NCI-H2029 treated with DMSO at 0.1 percent for 48 hours (cell line): Measurements from ENCODE around the gene DNAH10.
"Not testable (repeated sequence)": the region's sequence is repeated elsewhere in the genome, so short reads cannot be mapped to it uniquely, and the experiment has no call there.

ENCODE experiments used
- DNase-seq: peaks from one replicate; lab custom pipeline; 2025; lab: John Stamatoyannopoulos, UW

The DNAH10 gene

GRCh38 chr12:123910057-123910456 lies 148.0 kb downstream of the DNAH10 start:
- no peak for DNase-seq

- DNase-seq = no peak
Observed at GRCh38 chr12:123910761-123911193, 148.7 kb downstream of the DNAH10 start.

- DNase-seq = not testable (repeated sequence)
Observed at GRCh38 chr12:123911672-123912409, 149.7 kb downstream of the DNAH10 start.

GRCh38 chr12:123912415-123913380 lies 150.6 kb downstream of the DNAH10 start:
- no peak for DNase-seq

- no peak for DNase-seq
Observed at GRCh38 chr12:123914726-123915333, 152.7 kb downstream of the DNAH10 start.

GRCh38 chr12:123916729-123917128 lies 154.6 kb downstream of the DNAH10 start:
- no peak for DNase-seq

GRCh38 chr12:123917337-123917850 lies 155.3 kb downstream of the DNAH10 start:
- DNase-seq = no peak

GRCh38 chr12:123919980-123920360 lies 157.9 kb downstream of the DNAH10 start:
- DNase-seq = no peak

- no peak for DNase-seq
Observed at GRCh38 chr12:123923038-123923437, 160.9 kb downstream of the DNAH10 start.

- no peak for DNase-seq
Observed at GRCh38 chr12:123923927-123924326, 161.8 kb downstream of the DNAH10 start.

- DNase-seq = no peak
Observed at GRCh38 chr12:123924539-123924938, 162.4 kb downstream of the DNAH10 start.

GRCh38 chr12:123928274-123928865 lies 166.3 kb downstream of the DNAH10 start:
- no peak for DNase-seq

GRCh38 chr12:123928897-123929296 lies 166.8 kb downstream of the DNAH10 start:
- no peak for DNase-seq

- DNase-seq = no peak
Observed at GRCh38 chr12:123929946-123930583, 168.0 kb downstream of the DNAH10 start.

- DNase-seq = no peak
Observed at GRCh38 chr12:123931686-123932321, 169.7 kb downstream of the DNAH10 start.

GRCh38 chr12:123933214-123933613 lies 171.1 kb downstream of the DNAH10 start:
- no peak for DNase-seq

GRCh38 chr12:123934016-123934620 lies 172.0 kb downstream of the DNAH10 start:
- no peak for DNase-seq

GRCh38 chr12:123934829-123935228 lies 172.7 kb downstream of the DNAH10 start:
- no peak for DNase-seq

GRCh38 chr12:123935956-123936355 lies 173.9 kb downstream of the DNAH10 start:
- no peak for DNase-seq

GRCh38 chr12:123936471-123936870 lies 174.4 kb downstream of the DNAH10 start:
- no peak for DNase-seq
